IPS-15b (cell line): ENCODE measurements around the gene PRRC2B.
"Not testable (repeated sequence)": the region's sequence is repeated elsewhere in the genome, so short reads cannot be mapped to it uniquely, and the experiment has no call there.

Experiments used
- H3K27me3 ChIP-seq: one replicate; pipeline ENCODE4 v1.6.1; 2013; ENCODE audit warnings: low read length; ENCODE audit not compliant: control insufficient read depth, insufficient read depth
- H3K36me3 ChIP-seq: one replicate; pipeline ENCODE4 v1.6.1; 2013; ENCODE audit warnings: low read length; ENCODE audit not compliant: control insufficient read depth, insufficient read depth
- H3K4me1 ChIP-seq: one replicate; pipeline ENCODE4 v1.6.1; 2013; ENCODE audit warnings: mild to moderate bottlenecking, low read length; ENCODE audit not compliant: control insufficient read depth, insufficient read depth
- H3K4me3 ChIP-seq: one replicate; pipeline ENCODE4 v1.5.1; 2013; ENCODE audit warnings: low read depth, low read length
- H3K9ac ChIP-seq: one replicate; pipeline ENCODE4 v1.6.1; 2013; ENCODE audit warnings: low read depth, mild to moderate bottlenecking, low read length
- H3K9me3 ChIP-seq: one replicate; pipeline ENCODE4 v1.6.1; 2013; ENCODE audit warnings: mild to moderate bottlenecking, low read length; ENCODE audit not compliant: control insufficient read depth, insufficient read depth

Gene PRRC2B

DNA sequence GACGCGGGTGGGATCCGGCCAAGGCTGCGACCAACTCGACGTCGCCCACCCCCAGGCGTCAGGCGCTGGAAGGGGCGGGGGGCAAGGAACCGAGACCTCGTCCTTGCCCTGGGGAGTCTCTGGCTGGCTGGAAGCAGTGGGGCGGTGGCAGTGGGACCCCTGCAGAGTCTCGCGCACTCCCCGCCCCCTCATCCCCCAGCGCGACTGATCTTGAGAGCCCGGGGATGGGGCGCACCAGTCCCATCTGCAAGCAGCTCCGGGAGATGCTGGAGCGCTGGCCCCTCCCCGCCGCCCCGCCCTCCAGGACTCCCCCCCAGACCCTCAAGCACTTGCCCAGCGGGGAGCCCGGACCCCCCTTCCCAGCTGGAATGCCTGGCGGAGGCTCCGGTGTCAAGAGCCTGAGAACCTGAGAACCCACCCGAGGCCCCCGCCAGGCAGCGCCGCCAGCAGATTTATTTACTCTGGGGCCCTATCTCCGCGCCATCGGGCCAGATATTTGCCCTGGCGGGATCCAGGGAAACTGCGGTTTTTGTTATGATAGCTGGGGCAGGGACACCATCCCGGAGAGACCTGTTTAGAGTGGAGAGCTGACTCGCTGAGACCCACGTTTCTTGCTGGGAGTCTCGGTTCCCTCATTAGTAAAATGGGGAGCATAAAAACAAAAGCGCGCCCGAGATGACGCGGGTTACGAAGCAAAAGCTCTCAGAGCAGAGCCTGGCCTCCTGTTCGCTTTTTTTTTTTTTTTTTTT, 152.6 kb downstream of the PRRC2B start:
- peaks cover 21% of the 10 kb centered on the region for H3K27me3 ChIP-seq
- no peaks in the 10 kb centered on the region for H3K4me1 ChIP-seq
- H3K9me3 ChIP-seq: peaks cover 12% of the 10 kb centered on the region
- no peak overlapping the region for H3K9ac ChIP-seq
- no peaks in the 10 kb centered on the region for H3K36me3 ChIP-seq
- peak overlapping the region; percentile 62 for H3K4me3 ChIP-seq

DNA sequence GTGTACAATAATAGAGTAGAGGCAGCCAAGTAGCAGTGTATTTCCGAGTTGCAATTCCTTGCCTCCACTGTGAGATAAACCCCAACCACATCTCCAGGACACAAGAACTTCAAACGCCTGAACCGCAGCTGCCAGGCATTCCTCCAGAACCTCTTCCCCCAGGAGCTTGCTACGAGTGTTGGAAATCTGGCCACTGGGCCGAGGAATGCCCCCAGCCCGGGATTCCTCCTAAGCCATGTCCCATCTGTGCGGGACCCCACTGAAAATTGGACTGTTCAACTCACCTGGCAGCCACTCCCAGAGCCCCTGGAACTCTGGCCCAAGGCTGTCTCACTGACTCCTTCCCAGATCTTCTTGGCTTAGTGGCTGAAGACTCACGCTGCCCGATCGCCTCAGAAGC, 155.3 kb downstream of the PRRC2B start:
- not testable (repeated sequence) for H3K9me3 ChIP-seq, H3K4me3 ChIP-seq, H3K9ac ChIP-seq, H3K4me1 ChIP-seq, H3K36me3 ChIP-seq
- peaks cover 20% of the 10 kb centered on the region for H3K27me3 ChIP-seq
